ENCODE data around the gene FGD6. TPM values are rescaled to one million over a fixed set of nuclear protein-coding genes. Genes with fewer than 3 reads are reported as not detected.

FGD6 gene
- total RNA-seq, 1 donor from 2014 or later = 11.9 TPM

DNA sequence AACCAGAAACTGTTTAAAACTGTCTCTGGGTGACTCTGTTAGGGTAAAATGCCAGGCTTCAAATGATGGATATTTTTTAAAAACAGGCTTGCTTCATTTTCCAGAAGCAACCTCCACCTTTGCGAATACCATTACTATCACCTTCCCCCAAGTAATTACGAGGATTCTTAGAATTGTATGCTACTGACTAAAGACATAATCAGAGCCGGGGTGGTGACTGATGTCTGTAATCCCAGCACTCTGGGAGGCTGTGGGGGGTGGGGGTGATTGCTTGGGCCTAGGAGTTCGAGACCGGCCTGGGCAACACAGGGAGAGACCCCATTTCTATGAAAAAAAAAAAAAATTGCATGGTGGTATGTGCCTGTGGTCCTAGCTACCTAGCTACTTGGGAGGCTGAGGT is 38.3 kb downstream of the FGD6 start:
- H3K27ac Mint-ChIP-seq (ENCODE audit: unreplicated experiment) = no peak overlapping the region
- H3K9me3 Mint-ChIP-seq (ENCODE audit: unreplicated experiment) = no peaks in the 10 kb centered on the region
- peaks cover 7% of the 10 kb centered on the region for H3K4me1 Mint-ChIP-seq (ENCODE audit: unreplicated experiment)

GRCh38 chr12:95178136-95178535 is 39.1 kb downstream of the FGD6 start:
- H3K27ac Mint-ChIP-seq (ENCODE audit: unreplicated experiment) = no peak overlapping the region
- H3K27me3 Mint-ChIP-seq (ENCODE audit: unreplicated experiment) = no peaks in the 10 kb centered on the region
- H3K9me3 Mint-ChIP-seq (ENCODE audit: unreplicated experiment) = no peaks in the 10 kb centered on the region
- DNase-seq (ENCODE audit: extremely low spot score, unreplicated experiment) = no peak
- TF ChIP-seq, protein P1, sequence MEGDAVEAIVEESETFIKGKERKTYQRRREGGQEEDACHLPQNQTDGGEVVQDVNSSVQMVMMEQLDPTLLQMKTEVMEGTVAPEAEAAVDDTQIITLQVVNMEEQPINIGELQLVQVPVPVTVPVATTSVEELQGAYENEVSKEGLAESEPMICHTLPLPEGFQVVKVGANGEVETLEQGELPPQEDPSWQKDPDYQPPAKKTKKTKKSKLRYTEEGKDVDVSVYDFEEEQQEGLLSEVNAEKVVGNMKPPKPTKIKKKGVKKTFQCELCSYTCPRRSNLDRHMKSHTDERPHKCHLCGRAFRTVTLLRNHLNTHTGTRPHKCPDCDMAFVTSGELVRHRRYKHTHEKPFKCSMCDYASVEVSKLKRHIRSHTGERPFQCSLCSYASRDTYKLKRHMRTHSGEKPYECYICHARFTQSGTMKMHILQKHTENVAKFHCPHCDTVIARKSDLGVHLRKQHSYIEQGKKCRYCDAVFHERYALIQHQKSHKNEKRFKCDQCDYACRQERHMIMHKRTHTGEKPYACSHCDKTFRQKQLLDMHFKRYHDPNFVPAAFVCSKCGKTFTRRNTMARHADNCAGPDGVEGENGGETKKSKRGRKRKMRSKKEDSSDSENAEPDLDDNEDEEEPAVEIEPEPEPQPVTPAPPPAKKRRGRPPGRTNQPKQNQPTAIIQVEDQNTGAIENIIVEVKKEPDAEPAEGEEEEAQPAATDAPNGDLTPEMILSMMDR (IDR thresholded peaks at IDR 0.05) = no peak
- H3K4me3 Mint-ChIP-seq (ENCODE audit: unreplicated experiment) = no peak overlapping the region
- peaks cover 15% of the 10 kb centered on the region for H3K4me1 Mint-ChIP-seq (ENCODE audit: unreplicated experiment)
- H3K36me3 Mint-ChIP-seq (ENCODE audit: unreplicated experiment) = no peaks in the 10 kb centered on the region

More for the DNA sequence above, 38.3 kb downstream of the FGD6 start:
- no peak for DNase-seq (ENCODE audit: extremely low spot score, unreplicated experiment)
- Mint-ChIP-seq H3K27me3 (ENCODE audit: unreplicated experiment) (no peaks in the 10 kb centered on the region), H3K36me3 (ENCODE audit: unreplicated experiment) (no peaks in the 10 kb centered on the region), H3K4me3 (ENCODE audit: unreplicated experiment) (no peak overlapping the region)
- TF ChIP-seq, protein P1 (IDR thresholded peaks at IDR 0.05) = no peak

DNA sequence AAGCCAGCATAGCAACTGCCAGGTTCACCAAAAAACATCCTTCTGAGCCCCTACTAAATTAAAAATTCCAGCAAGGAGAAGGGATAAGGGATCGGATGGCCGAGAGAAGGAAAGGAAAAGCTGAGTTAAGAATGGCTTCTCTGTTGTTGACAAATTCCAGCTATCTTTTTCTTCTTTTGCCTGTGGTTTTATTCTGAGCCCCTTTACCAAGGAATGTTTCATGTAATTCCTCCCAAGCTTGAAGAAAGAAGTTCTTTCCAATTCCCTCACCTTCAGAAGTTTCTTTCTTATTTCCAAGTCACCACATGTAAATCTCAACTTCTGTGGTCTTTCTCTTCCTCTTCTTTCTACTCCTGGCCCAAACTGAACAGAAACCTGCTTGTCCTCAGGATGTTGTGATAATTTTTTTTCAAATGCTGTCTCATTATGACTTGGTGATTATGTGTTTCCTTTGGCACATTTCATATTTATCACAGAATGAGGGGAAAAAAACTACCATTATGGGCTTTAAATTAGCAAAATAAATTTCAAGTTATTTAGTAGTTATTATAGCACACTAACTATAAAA is 40.0 kb downstream of the FGD6 start:
- H3K36me3 Mint-ChIP-seq (ENCODE audit: unreplicated experiment) = no peaks in the 10 kb centered on the region
- DNase-seq (ENCODE audit: extremely low spot score, unreplicated experiment) = no peak

GRCh38 chr12:95173392-95174251 is 43.6 kb downstream of the FGD6 start:
- Mint-ChIP-seq H3K4me1 (ENCODE audit: unreplicated experiment) (peaks cover 29% of the 10 kb centered on the region), H3K4me3 (ENCODE audit: unreplicated experiment) (no peak overlapping the region), H3K36me3 (ENCODE audit: unreplicated experiment) (peaks cover 2% of the 10 kb centered on the region), H3K9me3 (ENCODE audit: unreplicated experiment) (no peaks in the 10 kb centered on the region), H3K27me3 (ENCODE audit: unreplicated experiment) (no peaks in the 10 kb centered on the region), H3K27ac (ENCODE audit: unreplicated experiment) (peak overlapping the region; percentile 49)
- TF ChIP-seq, protein P1 (IDR thresholded peaks at IDR 0.05) = no peak
- DNase-seq (ENCODE audit: extremely low spot score, unreplicated experiment) = no peak

More for the DNA sequence above, 40.0 kb downstream of the FGD6 start:
- Mint-ChIP-seq H3K4me3 (ENCODE audit: unreplicated experiment) (no peak overlapping the region), H3K9me3 (ENCODE audit: unreplicated experiment) (no peaks in the 10 kb centered on the region), H3K27me3 (ENCODE audit: unreplicated experiment) (no peaks in the 10 kb centered on the region), H3K27ac (ENCODE audit: unreplicated experiment) (no peak overlapping the region), H3K4me1 (ENCODE audit: unreplicated experiment) (peaks cover 17% of the 10 kb centered on the region)
- TF ChIP-seq, protein P1 (IDR thresholded peaks at IDR 0.05) = no peak

DNA sequence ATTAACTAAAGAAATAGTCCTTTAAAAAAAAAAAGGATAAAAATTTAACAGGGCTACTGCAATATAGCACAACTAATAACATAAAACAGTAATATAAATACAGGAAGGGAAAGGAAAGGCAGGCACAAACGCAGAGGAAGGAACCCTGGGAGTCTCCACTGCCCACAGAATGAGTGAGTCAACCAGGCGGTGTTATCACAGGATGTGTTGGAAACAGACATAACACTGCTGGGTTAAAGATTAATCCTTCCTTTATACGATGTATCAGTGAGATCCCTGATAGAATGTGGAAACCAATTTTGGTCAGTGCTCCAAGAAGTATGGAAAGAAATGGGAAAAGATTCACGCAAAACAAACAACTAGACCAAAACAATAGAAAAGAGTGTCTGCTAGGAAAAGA is 47.9 kb downstream of the FGD6 start:
- Mint-ChIP-seq H3K9me3 (ENCODE audit: unreplicated experiment) (no peaks in the 10 kb centered on the region), H3K4me1 (ENCODE audit: unreplicated experiment) (peaks cover 38% of the 10 kb centered on the region), H3K36me3 (ENCODE audit: unreplicated experiment) (peaks cover 2% of the 10 kb centered on the region), H3K27me3 (ENCODE audit: unreplicated experiment) (no peaks in the 10 kb centered on the region), H3K4me3 (ENCODE audit: unreplicated experiment) (no peak overlapping the region), H3K27ac (ENCODE audit: unreplicated experiment) (peak overlapping the region; percentile 73)
- no peak for DNase-seq (ENCODE audit: extremely low spot score, unreplicated experiment)
- TF ChIP-seq, protein P1 (IDR thresholded peaks at IDR 0.05) = no peak
